Neural cell (in vitro differentiated cells): Measurements from ENCODE around the gene MCCD1. TPM values are rescaled to one million over a fixed set of nuclear protein-coding genes. Genes with fewer than 3 reads are reported as not detected.

Source experiments
- H2AFZ ChIP-seq: fragments of 200-600, 300-800 bp; sonication (generic), shearing (Covaris generic); 2 replicates; pipeline ENCODE4 v1.6.0; 2014; ENCODE audit warnings: low read depth, mild to moderate bottlenecking, antibody characterized with exemption, low read length, moderate library complexity
- H3F3A ChIP-seq: fragments of 200-600 bp; shearing (Covaris generic); 2 replicates; pipeline ENCODE4 v1.6.1; 2016; ENCODE audit warnings: mild to moderate bottlenecking, moderate library complexity, mixed read lengths, antibody characterized with exemption, low read length; ENCODE audit not compliant: insufficient read depth, poor library complexity, severe bottlenecking
- H3K27ac ChIP-seq: fragments of 200-600, 300-800 bp; sonication (generic), shearing (Covaris generic); 2 replicates; pipeline ENCODE4 v1.5.1; 2014; ENCODE audit warnings: mild to moderate bottlenecking, low read length, moderate library complexity
- H3K27me3 ChIP-seq: fragments of 300-800, 200-600 bp; sonication (generic), shearing (Covaris generic); 2 replicates; pipeline ENCODE4 v1.6.0; 2014; ENCODE audit warnings: mild to moderate bottlenecking, low read depth, low read length, moderate library complexity; ENCODE audit not compliant: insufficient read depth
- H3K36me3 ChIP-seq: fragments of 300-800, 200-600 bp; sonication (generic), shearing (Covaris generic); 2 replicates; pipeline ENCODE4 v1.5.1; 2014; ENCODE audit warnings: mild to moderate bottlenecking, antibody characterized with exemption, low read length, moderate library complexity; ENCODE audit not compliant: insufficient read depth
- H3K4me2 ChIP-seq: fragments of 300-800, 200-600 bp; sonication (generic), shearing (Covaris generic); 2 replicates; pipeline ENCODE4 v1.6.0; 2014; ENCODE audit warnings: mild to moderate bottlenecking, low read length
- H3K4me3 ChIP-seq: fragments of 300-800, 200-600 bp; sonication (generic), shearing (Covaris generic); 2 replicates; pipeline ENCODE4 v1.5.1; 2014; ENCODE audit warnings: mild to moderate bottlenecking, low read length, moderate library complexity
- H3K79me2 ChIP-seq: fragments of 200-600 bp; shearing (Covaris generic); replicated peaks from 2 replicates; pipeline ENCODE4 v1.6.0; 2014; ENCODE audit warnings: mild to moderate bottlenecking, low read length, moderate library complexity; ENCODE audit not compliant: insufficient read depth
- H3K9ac ChIP-seq: fragments of 300-800, 200-600 bp; sonication (generic), shearing (Covaris generic); 2 replicates; pipeline ENCODE4 v1.6.1; 2016; ENCODE audit warnings: mild to moderate bottlenecking, low read length, mixed read lengths
- H3K9me2 ChIP-seq: fragments of 200-600 bp; shearing (Covaris generic); 2 replicates; pipeline ENCODE4 v1.6.1; 2016; ENCODE audit warnings: mild to moderate bottlenecking, low read length, mixed read lengths; ENCODE audit not compliant: insufficient read depth
- H3K9me3 ChIP-seq: fragments of 200-600, 300-800 bp; sonication (generic), shearing (Covaris generic); 2 replicates; pipeline ENCODE4 v1.6.1; 2016; ENCODE audit warnings: mild to moderate bottlenecking, mixed run types, low read length, moderate library complexity, mixed read lengths
- H4K20me1 ChIP-seq: fragments of 200-600 bp; shearing (Covaris generic); 2 replicates; pipeline ENCODE4 v1.6.1; 2016; ENCODE audit warnings: mild to moderate bottlenecking, mixed run types; ENCODE audit not compliant: insufficient read depth
- EP300 ChIP-seq: fragments of 450-650 bp; conservative IDR thresholded peaks from 2 replicates; pipeline ENCODE4 v1.6.1; 2014; ENCODE audit warnings: antibody characterized with exemption, mild to moderate bottlenecking, moderate library complexity; ENCODE audit not compliant: poor library complexity, severe bottlenecking
- EZH2 ChIP-seq: fragments of 200-600, 300-800 bp; shearing (Covaris generic), sonication (generic); IDR thresholded peaks from 2 replicates; pipeline ENCODE4 v1.6.1; 2014; ENCODE audit warnings: antibody characterized with exemption, low read length, borderline replicate concordance, mild to moderate bottlenecking; ENCODE audit not compliant: insufficient read depth, poor library complexity, severe bottlenecking
- MXI1 ChIP-seq: fragments of 450-650 bp; conservative IDR thresholded peaks from 2 replicates; pipeline ENCODE4 v1.6.1; 2014; ENCODE audit warnings: antibody characterized with exemption, mild to moderate bottlenecking; ENCODE audit not compliant: poor library complexity, severe bottlenecking
- POLR2AphosphoS5 ChIP-seq: IDR thresholded peaks from 2 replicates; pipeline ENCODE4 v1.6.1; 2012
- RAD21 ChIP-seq: fragments of 450-650 bp; conservative IDR thresholded peaks from 2 replicates; pipeline ENCODE4 v1.6.1; 2014; ENCODE audit warnings: antibody characterized with exemption, mild to moderate bottlenecking, moderate library complexity
- REST ChIP-seq: IDR thresholded peaks from 2 replicates; pipeline ENCODE4 v1.6.1; 2012; ENCODE audit warnings: borderline replicate concordance
- SMC3 ChIP-seq: fragments of 450-650 bp; conservative IDR thresholded peaks from 2 replicates; pipeline ENCODE4 v1.6.1; 2014; ENCODE audit warnings: antibody characterized with exemption, mild to moderate bottlenecking, moderate library complexity; ENCODE audit not compliant: poor library complexity
- TAF1 ChIP-seq: IDR thresholded peaks from 2 replicates; pipeline ENCODE4 v1.6.1; 2012; ENCODE audit warnings: low read depth
- polyA plus RNA-seq: library from polyadenylated mRNA; depleted of rRNA; stranded (reverse); fragments of >200 nt; gene quantifications from 2 replicates; pipeline ENCODE4 v1.2.3, GENCODE V29; 2014
- TF ChIP-seq, protein P1 (sequence below): fragments of 450-650 bp; IDR thresholded peaks from 2 replicates; pipeline ENCODE4 v1.5.1; 2014; ENCODE audit warnings: antibody characterized with exemption, mild to moderate bottlenecking, moderate library complexity; ENCODE audit not compliant: poor library complexity, severe bottlenecking

MCCD1 gene
- polyA plus RNA-seq, 1 donor from 2014 or later = not detected

DNA sequence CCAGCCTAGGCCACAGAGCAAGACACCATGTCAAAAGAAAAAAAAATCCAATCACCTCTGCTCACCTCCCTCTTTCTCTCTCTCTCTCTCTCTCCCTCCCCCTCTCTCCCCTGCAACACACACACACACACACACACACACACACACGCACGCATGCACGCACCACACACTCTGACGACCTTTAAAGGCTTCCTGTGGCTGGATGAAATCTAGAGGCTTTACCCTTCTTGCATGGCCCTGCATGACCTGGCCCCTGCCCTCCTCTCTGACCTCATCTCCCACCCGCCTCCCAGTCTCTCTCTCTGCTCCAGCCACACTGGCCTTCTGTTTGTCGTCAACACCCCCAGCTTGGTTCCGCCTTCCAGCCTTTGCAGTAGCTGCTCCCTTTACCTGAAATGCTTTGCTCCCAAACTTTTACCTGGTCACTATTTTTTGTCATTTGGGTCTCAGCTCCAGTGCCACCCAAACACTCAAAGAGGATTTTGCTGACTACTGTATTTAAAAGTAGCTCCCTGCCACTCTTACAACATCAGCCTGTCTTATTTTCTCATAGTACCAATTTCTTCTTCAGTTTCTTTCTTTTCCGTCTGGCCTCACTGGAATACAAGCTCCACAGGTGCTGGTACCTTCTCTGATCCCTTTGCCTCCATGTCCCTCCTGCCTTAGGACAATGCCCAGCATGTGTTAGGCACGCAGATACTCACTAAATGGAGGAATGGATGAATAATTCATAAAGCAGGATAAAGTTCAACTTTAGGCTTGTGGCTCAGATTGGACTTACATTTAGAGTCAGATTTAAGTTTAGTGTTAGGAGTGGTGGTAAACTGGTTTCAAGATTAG, 39.0 kb downstream of the MCCD1 start:
- Histone ChIP-seq H4K20me1 (no peaks in the 10 kb centered on the region), H3K4me2 (no peak overlapping the region), H3K9ac (no peak overlapping the region), H3K9me2 (no peaks in the 10 kb centered on the region), H3K27me3 (no peaks in the 10 kb centered on the region), H3K27ac (no peak overlapping the region), H3K4me3 (no peak overlapping the region), H3K9me3 (no peaks in the 10 kb centered on the region), H2AFZ (no peak overlapping the region), H3K36me3 (no peaks in the 10 kb centered on the region), H3F3A (no peaks in the 10 kb centered on the region), H3K79me2 (no peaks in the 10 kb centered on the region)
- no peak for TF ChIP-seq MXI1
- no peak for TF ChIP-seq SMC3
- TF ChIP-seq EZH2 = no peak
- TF ChIP-seq TAF1 = no peak
- no peak for TF ChIP-seq REST

GRCh38 chr6:31568537-31568961, 39.8 kb downstream of the MCCD1 start:
- no peaks in the 10 kb centered on the region for H4K20me1 ChIP-seq
- no peaks in the 10 kb centered on the region for H3K79me2 ChIP-seq
- H3K4me3 ChIP-seq = no peak overlapping the region
- H2AFZ ChIP-seq = no peak overlapping the region
- no peak overlapping the region for H3K4me2 ChIP-seq
- H3K36me3 ChIP-seq = no peaks in the 10 kb centered on the region
- H3K9ac ChIP-seq = no peak overlapping the region
- H3K9me3 ChIP-seq = no peaks in the 10 kb centered on the region
- TF ChIP-seq EZH2 (no peak), SMC3 (no peak), TAF1 (no peak), REST (no peak), EP300 (no peak), MXI1 (no peak), RAD21 (no peak), POLR2AphosphoS5 (no peak)
- TF ChIP-seq, protein P1, sequence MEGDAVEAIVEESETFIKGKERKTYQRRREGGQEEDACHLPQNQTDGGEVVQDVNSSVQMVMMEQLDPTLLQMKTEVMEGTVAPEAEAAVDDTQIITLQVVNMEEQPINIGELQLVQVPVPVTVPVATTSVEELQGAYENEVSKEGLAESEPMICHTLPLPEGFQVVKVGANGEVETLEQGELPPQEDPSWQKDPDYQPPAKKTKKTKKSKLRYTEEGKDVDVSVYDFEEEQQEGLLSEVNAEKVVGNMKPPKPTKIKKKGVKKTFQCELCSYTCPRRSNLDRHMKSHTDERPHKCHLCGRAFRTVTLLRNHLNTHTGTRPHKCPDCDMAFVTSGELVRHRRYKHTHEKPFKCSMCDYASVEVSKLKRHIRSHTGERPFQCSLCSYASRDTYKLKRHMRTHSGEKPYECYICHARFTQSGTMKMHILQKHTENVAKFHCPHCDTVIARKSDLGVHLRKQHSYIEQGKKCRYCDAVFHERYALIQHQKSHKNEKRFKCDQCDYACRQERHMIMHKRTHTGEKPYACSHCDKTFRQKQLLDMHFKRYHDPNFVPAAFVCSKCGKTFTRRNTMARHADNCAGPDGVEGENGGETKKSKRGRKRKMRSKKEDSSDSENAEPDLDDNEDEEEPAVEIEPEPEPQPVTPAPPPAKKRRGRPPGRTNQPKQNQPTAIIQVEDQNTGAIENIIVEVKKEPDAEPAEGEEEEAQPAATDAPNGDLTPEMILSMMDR = no peak
- H3K27me3 ChIP-seq = no peaks in the 10 kb centered on the region
- H3F3A ChIP-seq = no peaks in the 10 kb centered on the region
- H3K9me2 ChIP-seq = no peaks in the 10 kb centered on the region
- no peak overlapping the region for H3K27ac ChIP-seq
